Measurements from ENCODE around the gene RAE1. TPM values are rescaled to one million over a fixed set of nuclear protein-coding genes. Genes with fewer than 3 reads are reported as not detected.

The RAE1 gene
- total RNA-seq, 2 experiments from 2014 or later, result 31.8 to 34.4 TPM

GRCh38 chr20:57317789-57318371, 33.2 kb upstream of the RAE1 start:
- Mint-ChIP-seq H3K4me1 (no peaks in the 10 kb centered on the region), H3K36me3 (no peaks in the 10 kb centered on the region), H3K27me3 (peaks cover 24% of the 10 kb centered on the region), H3K27ac (no peak overlapping the region), H3K4me3 (no peak overlapping the region), H3K9me3 (no peaks in the 10 kb centered on the region)
- no peak for DNase-seq
- POLR2A ChIA-PET, result no interaction called here
- ATAC-seq (ENCODE audit: low read depth), result no peak

- Mint-ChIP-seq H3K4me1 (no peaks in the 10 kb centered on the region), H3K27me3 (peaks cover 29% of the 10 kb centered on the region), H3K36me3 (no peaks in the 10 kb centered on the region), H3K27ac (no peak overlapping the region), H3K9me3 (no peaks in the 10 kb centered on the region), H3K4me3 (no peak overlapping the region)
- POLR2A ChIA-PET, result no interaction called here
- no peak for ATAC-seq (ENCODE audit: low read depth)
- DNase-seq, result no peak
Measured at GRCh38 chr20:57319584-57319983, 31.5 kb upstream of the RAE1 start.

GRCh38 chr20:57320358-57320757, 30.7 kb upstream of the RAE1 start:
- Mint-ChIP-seq H3K4me1 (no peaks in the 10 kb centered on the region), H3K27ac (no peak overlapping the region), H3K36me3 (no peaks in the 10 kb centered on the region), H3K4me3 (no peak overlapping the region), H3K9me3 (no peaks in the 10 kb centered on the region), H3K27me3 (peaks cover 34% of the 10 kb centered on the region)
- DNase-seq (no peak), ATAC-seq (ENCODE audit: low read depth) (no peak)
- POLR2A ChIA-PET, result no interaction called here

- H3K36me3 Mint-ChIP-seq, result no peaks in the 10 kb centered on the region
- ATAC-seq (ENCODE audit: low read depth) (no peak), DNase-seq (no peak)
- H3K27ac Mint-ChIP-seq, result no peak overlapping the region
- peaks cover 34% of the 10 kb centered on the region for H3K27me3 Mint-ChIP-seq
- no peak overlapping the region for H3K4me3 Mint-ChIP-seq
- H3K9me3 Mint-ChIP-seq, result no peaks in the 10 kb centered on the region
- POLR2A ChIA-PET, result no interaction called here
- no peaks in the 10 kb centered on the region for H3K4me1 Mint-ChIP-seq
Measured at GRCh38 chr20:57321142-57321541, 29.9 kb upstream of the RAE1 start.

GRCh38 chr20:57322476-57322875, 28.6 kb upstream of the RAE1 start:
- H3K4me1 Mint-ChIP-seq, result no peaks in the 10 kb centered on the region
- POLR2A ChIA-PET, result no interaction called here
- no peak overlapping the region for H3K4me3 Mint-ChIP-seq
- no peak for ATAC-seq (ENCODE audit: low read depth)
- no peak for DNase-seq
- no peaks in the 10 kb centered on the region for H3K36me3 Mint-ChIP-seq
- peaks cover 38% of the 10 kb centered on the region for H3K27me3 Mint-ChIP-seq
- no peak overlapping the region for H3K27ac Mint-ChIP-seq
- no peaks in the 10 kb centered on the region for H3K9me3 Mint-ChIP-seq

- peaks cover 42% of the 10 kb centered on the region for H3K27me3 Mint-ChIP-seq
- no peaks in the 10 kb centered on the region for H3K4me1 Mint-ChIP-seq
- POLR2A ChIA-PET, result no interaction called here
- H3K4me3 Mint-ChIP-seq, result no peak overlapping the region
- ATAC-seq (ENCODE audit: low read depth) (no peak), DNase-seq (no peak)
- H3K27ac Mint-ChIP-seq, result no peak overlapping the region
- H3K9me3 Mint-ChIP-seq, result no peaks in the 10 kb centered on the region
- H3K36me3 Mint-ChIP-seq, result no peaks in the 10 kb centered on the region
Measured at GRCh38 chr20:57323034-57323433, 28.0 kb upstream of the RAE1 start.

GRCh38 chr20:57325632-57326356, 25.3 kb upstream of the RAE1 start:
- peaks cover 48% of the 10 kb centered on the region for H3K27me3 Mint-ChIP-seq
- POLR2A ChIA-PET, result no interaction called here

GRCh38 chr20:57326667-57327455, 24.2 kb upstream of the RAE1 start:
- Mint-ChIP-seq H3K4me3 (no peak overlapping the region), H3K27me3 (peaks cover 52% of the 10 kb centered on the region), H3K9me3 (no peaks in the 10 kb centered on the region), H3K27ac (no peak overlapping the region), H3K4me1 (no peaks in the 10 kb centered on the region), H3K36me3 (no peaks in the 10 kb centered on the region)
- DNase-seq, result no peak
- ATAC-seq (ENCODE audit: low read depth), result no peak
- POLR2A ChIA-PET, result no interaction called here

More at GRCh38 chr20:57325632-57326356, 25.3 kb upstream of the RAE1 start:
- no peaks in the 10 kb centered on the region for H3K4me1 Mint-ChIP-seq
- H3K27ac Mint-ChIP-seq, result no peak overlapping the region
- H3K4me3 Mint-ChIP-seq, result no peak overlapping the region
- no peaks in the 10 kb centered on the region for H3K36me3 Mint-ChIP-seq
- no peaks in the 10 kb centered on the region for H3K9me3 Mint-ChIP-seq
- DNase-seq (no peak), ATAC-seq (ENCODE audit: low read depth) (no peak)

GRCh38 chr20:57327820-57328219, 23.2 kb upstream of the RAE1 start:
- POLR2A ChIA-PET, result no interaction called here
- no peak overlapping the region for H3K27ac Mint-ChIP-seq
- ATAC-seq (ENCODE audit: low read depth), result no peak
- H3K36me3 Mint-ChIP-seq, result no peaks in the 10 kb centered on the region
- no peaks in the 10 kb centered on the region for H3K4me1 Mint-ChIP-seq
- no peaks in the 10 kb centered on the region for H3K9me3 Mint-ChIP-seq
- peaks cover 53% of the 10 kb centered on the region for H3K27me3 Mint-ChIP-seq
- no peak overlapping the region for H3K4me3 Mint-ChIP-seq
- no peak for DNase-seq

GRCh38 chr20:57329608-57330221, 21.3 kb upstream of the RAE1 start, which contains the start of gene SPO11:
Gene SPO11, plus strand, starts transcription at chr20:57329803. Its CDS starts 65 bp downstream, at chr20:57329868.
- Mint-ChIP-seq H3K9me3 (no peaks in the 10 kb centered on the region), H3K4me3 (no peak within 1 kb of the TSS), H3K27me3 (peaks cover 51% of the 10 kb centered on the region), H3K27ac (no peak within 1 kb of the TSS), H3K36me3 (no peaks in the 10 kb centered on the region), H3K4me1 (no peaks in the 10 kb centered on the region)
- no peak for ATAC-seq (ENCODE audit: low read depth)
- DNase-seq, result no peak
- POLR2A ChIA-PET, result no interaction called here

GRCh38 chr20:57330998-57331397, 20.1 kb upstream of the RAE1 start:
- POLR2A ChIA-PET, result no interaction called here
- H3K9me3 Mint-ChIP-seq, result no peaks in the 10 kb centered on the region
- no peak for ATAC-seq (ENCODE audit: low read depth)
- H3K36me3 Mint-ChIP-seq, result no peaks in the 10 kb centered on the region
- peaks cover 46% of the 10 kb centered on the region for H3K27me3 Mint-ChIP-seq
- no peak for DNase-seq
- no peak overlapping the region for H3K4me3 Mint-ChIP-seq
- H3K4me1 Mint-ChIP-seq, result no peaks in the 10 kb centered on the region
- H3K27ac Mint-ChIP-seq, result no peak overlapping the region

- POLR2A ChIA-PET, result no interaction called here
- Mint-ChIP-seq H3K36me3 (no peaks in the 10 kb centered on the region), H3K4me1 (no peaks in the 10 kb centered on the region), H3K4me3 (no peak overlapping the region), H3K9me3 (no peaks in the 10 kb centered on the region), H3K27me3 (peaks cover 44% of the 10 kb centered on the region), H3K27ac (no peak overlapping the region)
- ATAC-seq (ENCODE audit: low read depth), result no peak
- no peak for DNase-seq
Measured at GRCh38 chr20:57332105-57333089, 18.7 kb upstream of the RAE1 start.

GRCh38 chr20:57335392-57335791, 15.7 kb upstream of the RAE1 start:
- Mint-ChIP-seq H3K27ac (no peak overlapping the region), H3K27me3 (peaks cover 36% of the 10 kb centered on the region), H3K4me3 (no peak overlapping the region), H3K36me3 (no peaks in the 10 kb centered on the region), H3K9me3 (no peaks in the 10 kb centered on the region), H3K4me1 (no peaks in the 10 kb centered on the region)
- no peak for ATAC-seq (ENCODE audit: low read depth)
- no peak for DNase-seq
- POLR2A ChIA-PET, result no interaction called here
